ENCODE results near the gene TMEM182.

TMEM182 gene

GRCh38 chr2:102735416-102736109 is 26.3 kb upstream of the TMEM182 start:
- TF ChIP-seq CTCF (IDR thresholded peaks at IDR 0.05): no peak

GRCh38 chr2:102736110-102736409 is 25.8 kb upstream of the TMEM182 start:
- TF ChIP-seq CTCF (IDR thresholded peaks at IDR 0.05): no peak

- TF ChIP-seq CTCF (IDR thresholded peaks at IDR 0.05): no peak
These were observed 25.1 kb upstream of the TMEM182 start for GRCh38 chr2:102736410-102737409.

- TF ChIP-seq CTCF (IDR thresholded peaks at IDR 0.05): no peak
These were observed 24.4 kb upstream of the TMEM182 start for GRCh38 chr2:102737431-102737830.

GRCh38 chr2:102743259-102743658 is 18.6 kb upstream of the TMEM182 start:
- no peak for TF ChIP-seq CTCF (IDR thresholded peaks at IDR 0.05)

- no peak for TF ChIP-seq CTCF (IDR thresholded peaks at IDR 0.05)
These were observed 13.7 kb upstream of the TMEM182 start for GRCh38 chr2:102748107-102748506.

- TF ChIP-seq CTCF (IDR thresholded peaks at IDR 0.05): no peak
These were observed 11.9 kb upstream of the TMEM182 start for GRCh38 chr2:102749938-102750337.

All from LNCAP (cell line).